ENCODE results near the gene RRP12. TPM values are rescaled to one million over a fixed set of nuclear protein-coding genes. Genes with fewer than 3 reads are reported as not detected.
"Not testable (repeated sequence)": the region's sequence is repeated elsewhere in the genome, so short reads cannot be mapped to it uniquely, and the experiment has no call there.

RRP12 gene
- polyA plus RNA-seq, 1 donor from 2014 or later = 9.7 TPM

GRCh38 chr10:97349752-97350513, 51.2 kb downstream of the RRP12 start:
- Histone ChIP-seq H3K9me3 (ENCODE audit: low read length) (no peaks in the 10 kb centered on the region), H3K4me2 (ENCODE audit: low read length) (no peak overlapping the region), H2AFZ (ENCODE audit: low read depth, low read length) (no peak overlapping the region), H3K4me3 (ENCODE audit: low read length) (no peak overlapping the region), H3F3A (ENCODE audit: insufficient read depth, low read length, poor library complexity, severe bottlenecking) (no peaks in the 10 kb centered on the region), H3K27me3 (ENCODE audit: insufficient read depth, low read depth, low read length) (no peaks in the 10 kb centered on the region), H4K20me1 (ENCODE audit: insufficient read depth) (no peaks in the 10 kb centered on the region), H3K36me3 (ENCODE audit: insufficient read depth, low read length) (no peaks in the 10 kb centered on the region), H3K9ac (ENCODE audit: low read length) (no peak overlapping the region), H3K79me2 (replicated peaks; ENCODE audit: insufficient read depth, low read length) (no peaks in the 10 kb centered on the region), H3K27ac (ENCODE audit: low read length) (no peak overlapping the region), H3K9me2 (ENCODE audit: insufficient read depth, low read length) (no peaks in the 10 kb centered on the region)
- no peak for TF ChIP-seq SMC3 (conservative IDR thresholded peaks at IDR 0.05; ENCODE audit: poor library complexity)
- TF ChIP-seq, protein P1, sequence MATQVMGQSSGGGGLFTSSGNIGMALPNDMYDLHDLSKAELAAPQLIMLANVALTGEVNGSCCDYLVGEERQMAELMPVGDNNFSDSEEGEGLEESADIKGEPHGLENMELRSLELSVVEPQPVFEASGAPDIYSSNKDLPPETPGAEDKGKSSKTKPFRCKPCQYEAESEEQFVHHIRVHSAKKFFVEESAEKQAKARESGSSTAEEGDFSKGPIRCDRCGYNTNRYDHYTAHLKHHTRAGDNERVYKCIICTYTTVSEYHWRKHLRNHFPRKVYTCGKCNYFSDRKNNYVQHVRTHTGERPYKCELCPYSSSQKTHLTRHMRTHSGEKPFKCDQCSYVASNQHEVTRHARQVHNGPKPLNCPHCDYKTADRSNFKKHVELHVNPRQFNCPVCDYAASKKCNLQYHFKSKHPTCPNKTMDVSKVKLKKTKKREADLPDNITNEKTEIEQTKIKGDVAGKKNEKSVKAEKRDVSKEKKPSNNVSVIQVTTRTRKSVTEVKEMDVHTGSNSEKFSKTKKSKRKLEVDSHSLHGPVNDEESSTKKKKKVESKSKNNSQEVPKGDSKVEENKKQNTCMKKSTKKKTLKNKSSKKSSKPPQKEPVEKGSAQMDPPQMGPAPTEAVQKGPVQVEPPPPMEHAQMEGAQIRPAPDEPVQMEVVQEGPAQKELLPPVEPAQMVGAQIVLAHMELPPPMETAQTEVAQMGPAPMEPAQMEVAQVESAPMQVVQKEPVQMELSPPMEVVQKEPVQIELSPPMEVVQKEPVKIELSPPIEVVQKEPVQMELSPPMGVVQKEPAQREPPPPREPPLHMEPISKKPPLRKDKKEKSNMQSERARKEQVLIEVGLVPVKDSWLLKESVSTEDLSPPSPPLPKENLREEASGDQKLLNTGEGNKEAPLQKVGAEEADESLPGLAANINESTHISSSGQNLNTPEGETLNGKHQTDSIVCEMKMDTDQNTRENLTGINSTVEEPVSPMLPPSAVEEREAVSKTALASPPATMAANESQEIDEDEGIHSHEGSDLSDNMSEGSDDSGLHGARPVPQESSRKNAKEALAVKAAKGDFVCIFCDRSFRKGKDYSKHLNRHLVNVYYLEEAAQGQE (IDR thresholded peaks at IDR 0.05; ENCODE audit: borderline replicate concordance) = no peak
- TF ChIP-seq, protein P2, sequence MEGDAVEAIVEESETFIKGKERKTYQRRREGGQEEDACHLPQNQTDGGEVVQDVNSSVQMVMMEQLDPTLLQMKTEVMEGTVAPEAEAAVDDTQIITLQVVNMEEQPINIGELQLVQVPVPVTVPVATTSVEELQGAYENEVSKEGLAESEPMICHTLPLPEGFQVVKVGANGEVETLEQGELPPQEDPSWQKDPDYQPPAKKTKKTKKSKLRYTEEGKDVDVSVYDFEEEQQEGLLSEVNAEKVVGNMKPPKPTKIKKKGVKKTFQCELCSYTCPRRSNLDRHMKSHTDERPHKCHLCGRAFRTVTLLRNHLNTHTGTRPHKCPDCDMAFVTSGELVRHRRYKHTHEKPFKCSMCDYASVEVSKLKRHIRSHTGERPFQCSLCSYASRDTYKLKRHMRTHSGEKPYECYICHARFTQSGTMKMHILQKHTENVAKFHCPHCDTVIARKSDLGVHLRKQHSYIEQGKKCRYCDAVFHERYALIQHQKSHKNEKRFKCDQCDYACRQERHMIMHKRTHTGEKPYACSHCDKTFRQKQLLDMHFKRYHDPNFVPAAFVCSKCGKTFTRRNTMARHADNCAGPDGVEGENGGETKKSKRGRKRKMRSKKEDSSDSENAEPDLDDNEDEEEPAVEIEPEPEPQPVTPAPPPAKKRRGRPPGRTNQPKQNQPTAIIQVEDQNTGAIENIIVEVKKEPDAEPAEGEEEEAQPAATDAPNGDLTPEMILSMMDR (IDR thresholded peaks at IDR 0.05; ENCODE audit: poor library complexity, severe bottlenecking) = no peak

GRCh38 chr10:97347317-97347716, 53.8 kb downstream of the RRP12 start:
- Histone ChIP-seq H3F3A (ENCODE audit: insufficient read depth, low read length, poor library complexity, severe bottlenecking) (no peaks in the 10 kb centered on the region), H3K27ac (ENCODE audit: low read length) (no peak overlapping the region), H2AFZ (ENCODE audit: low read depth, low read length) (no peak overlapping the region), H3K79me2 (replicated peaks; ENCODE audit: insufficient read depth, low read length) (no peaks in the 10 kb centered on the region), H3K9ac (ENCODE audit: low read length) (no peak overlapping the region), H3K36me3 (ENCODE audit: insufficient read depth, low read length) (no peaks in the 10 kb centered on the region), H3K4me3 (ENCODE audit: low read length) (no peak overlapping the region), H3K27me3 (ENCODE audit: insufficient read depth, low read depth, low read length) (peaks cover 6% of the 10 kb centered on the region), H3K9me2 (ENCODE audit: insufficient read depth, low read length) (no peaks in the 10 kb centered on the region), H3K9me3 (ENCODE audit: low read length) (no peaks in the 10 kb centered on the region), H4K20me1 (ENCODE audit: insufficient read depth) (no peaks in the 10 kb centered on the region), H3K4me2 (ENCODE audit: low read length) (no peak overlapping the region)
- TF ChIP-seq SMC3 (conservative IDR thresholded peaks at IDR 0.05; ENCODE audit: poor library complexity) (no peak), RAD21 (conservative IDR thresholded peaks at IDR 0.05) (no peak), EP300 (conservative IDR thresholded peaks at IDR 0.05; ENCODE audit: poor library complexity, severe bottlenecking) (no peak), MXI1 (conservative IDR thresholded peaks at IDR 0.05; ENCODE audit: poor library complexity, severe bottlenecking) (no peak), TAF1 (IDR thresholded peaks at IDR 0.05; ENCODE audit: low read depth) (no peak), EZH2 (IDR thresholded peaks at IDR 0.05; ENCODE audit: borderline replicate concordance, insufficient read depth, low read length, poor library complexity, severe bottlenecking) (no peak), POLR2AphosphoS5 (IDR thresholded peaks at IDR 0.05) (no peak)
- TF ChIP-seq, protein P1 (IDR thresholded peaks at IDR 0.05; ENCODE audit: borderline replicate concordance) = no peak
- TF ChIP-seq, protein P2 (IDR thresholded peaks at IDR 0.05; ENCODE audit: poor library complexity, severe bottlenecking) = no peak

DNA sequence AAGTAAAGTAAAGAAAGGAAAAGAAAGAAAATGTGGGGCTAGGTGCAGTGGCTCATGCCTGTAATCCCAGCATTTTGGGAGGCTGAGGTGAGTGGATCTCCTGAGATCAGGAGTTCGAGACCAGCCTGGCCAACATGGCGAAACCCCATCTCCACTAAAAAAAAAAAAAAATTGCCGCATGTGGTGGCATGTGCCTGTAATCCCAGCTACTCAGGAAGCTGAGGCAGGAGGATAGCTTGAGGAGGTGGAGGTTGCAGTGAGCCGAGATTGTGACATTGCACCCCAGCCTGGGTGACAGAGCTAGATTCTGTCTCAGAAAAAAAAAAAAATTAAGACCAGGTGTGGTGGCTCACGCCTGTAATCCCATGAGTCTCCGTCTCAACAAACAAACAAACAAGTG, 57.5 kb downstream of the RRP12 start:
- peaks cover 33% of the 10 kb centered on the region for H3K27me3 ChIP-seq (ENCODE audit: insufficient read depth, low read depth, low read length)
- H3K9ac ChIP-seq (ENCODE audit: low read length); H3K9me3 ChIP-seq (ENCODE audit: low read length); H2AFZ ChIP-seq (ENCODE audit: low read depth, low read length); H3F3A ChIP-seq (ENCODE audit: insufficient read depth, low read length, poor library complexity, severe bottlenecking); H3K9me2 ChIP-seq (ENCODE audit: insufficient read depth, low read length); H4K20me1 ChIP-seq (ENCODE audit: insufficient read depth); H3K4me3 ChIP-seq (ENCODE audit: low read length); H3K4me2 ChIP-seq (ENCODE audit: low read length); H3K79me2 ChIP-seq (replicated peaks; ENCODE audit: insufficient read depth, low read length); H3K36me3 ChIP-seq (ENCODE audit: insufficient read depth, low read length); H3K27ac ChIP-seq (ENCODE audit: low read length): not testable (repeated sequence)

Measured in neural cell (in vitro differentiated cells).